DND-41 (cell line): ENCODE results near the gene LYRM4.

Source experiments
- EZH2 ChIP-seq: IDR thresholded peaks from 3 replicates; pipeline ENCODE4 v1.6.1; 2012; ENCODE audit warnings: borderline replicate concordance, low read depth, mild to moderate bottlenecking, moderate library complexity, low read length, inconsistent platforms; ENCODE audit not compliant: severe bottlenecking
- TF ChIP-seq, protein P1 (sequence below): IDR thresholded peaks from 2 replicates; pipeline ENCODE4 v1.5.1; 2012; ENCODE audit warnings: borderline replicate concordance, low read length, moderate library complexity, mild to moderate bottlenecking; ENCODE audit not compliant: poor library complexity, severe bottlenecking; ENCODE audit errors: extremely low read depth

- TF ChIP-seq, protein P1, sequence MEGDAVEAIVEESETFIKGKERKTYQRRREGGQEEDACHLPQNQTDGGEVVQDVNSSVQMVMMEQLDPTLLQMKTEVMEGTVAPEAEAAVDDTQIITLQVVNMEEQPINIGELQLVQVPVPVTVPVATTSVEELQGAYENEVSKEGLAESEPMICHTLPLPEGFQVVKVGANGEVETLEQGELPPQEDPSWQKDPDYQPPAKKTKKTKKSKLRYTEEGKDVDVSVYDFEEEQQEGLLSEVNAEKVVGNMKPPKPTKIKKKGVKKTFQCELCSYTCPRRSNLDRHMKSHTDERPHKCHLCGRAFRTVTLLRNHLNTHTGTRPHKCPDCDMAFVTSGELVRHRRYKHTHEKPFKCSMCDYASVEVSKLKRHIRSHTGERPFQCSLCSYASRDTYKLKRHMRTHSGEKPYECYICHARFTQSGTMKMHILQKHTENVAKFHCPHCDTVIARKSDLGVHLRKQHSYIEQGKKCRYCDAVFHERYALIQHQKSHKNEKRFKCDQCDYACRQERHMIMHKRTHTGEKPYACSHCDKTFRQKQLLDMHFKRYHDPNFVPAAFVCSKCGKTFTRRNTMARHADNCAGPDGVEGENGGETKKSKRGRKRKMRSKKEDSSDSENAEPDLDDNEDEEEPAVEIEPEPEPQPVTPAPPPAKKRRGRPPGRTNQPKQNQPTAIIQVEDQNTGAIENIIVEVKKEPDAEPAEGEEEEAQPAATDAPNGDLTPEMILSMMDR: no peak
- no peak for TF ChIP-seq EZH2
These were observed 27.2 kb upstream of the LYRM4 start for GRCh38 chr6:5287966-5288297.
